H9 (cell line): ENCODE data around the gene NKAIN1. TPM values are rescaled to one million over a fixed set of nuclear protein-coding genes. Genes with fewer than 3 reads are reported as not detected.

ENCODE experiments used
- DNase-seq: peaks from one replicate; pipeline ENCODE4 v3.0.0-alpha.2; 2017
- H2AFZ ChIP-seq: one replicate; pipeline ENCODE4 v1.6.1; 2013; ENCODE audit warnings: mild to moderate bottlenecking, low read length, control low read depth, moderate library complexity
- H2AK5ac ChIP-seq: 2 replicates; pipeline ENCODE4 v1.6.1; 2013; ENCODE audit warnings: low read length, control low read depth, mixed read lengths; ENCODE audit not compliant: insufficient read length
- H2BK120ac ChIP-seq: one replicate; pipeline ENCODE4 v1.6.1; 2013; ENCODE audit warnings: low read depth, mild to moderate bottlenecking, low read length, control low read depth, inconsistent platforms; ENCODE audit not compliant: poor library complexity, severe bottlenecking
- H2BK12ac ChIP-seq: 2 replicates; pipeline ENCODE4 v1.6.1; 2013; ENCODE audit warnings: low read length, control low read depth, mixed read lengths, low read depth; ENCODE audit not compliant: insufficient read length
- H2BK15ac ChIP-seq: 2 replicates; pipeline ENCODE4 v1.6.1; 2013; ENCODE audit warnings: low read depth, low read length, control low read depth
- H2BK20ac ChIP-seq: one replicate; pipeline ENCODE4 v1.6.1; 2013; ENCODE audit warnings: low read depth, mild to moderate bottlenecking, low read length, control low read depth, inconsistent platforms; ENCODE audit not compliant: poor library complexity, severe bottlenecking
- H2BK5ac ChIP-seq: 2 replicates; pipeline ENCODE4 v1.6.1; 2013; ENCODE audit warnings: low read length, control low read depth, mixed read lengths; ENCODE audit not compliant: insufficient read length
- H3K14ac ChIP-seq: 2 replicates; pipeline ENCODE4 v1.6.1; 2013; ENCODE audit warnings: low read length, control low read depth; ENCODE audit not compliant: insufficient read depth
- H3K18ac ChIP-seq: 2 replicates; pipeline ENCODE4 v1.6.1; 2013; ENCODE audit warnings: low read depth, mild to moderate bottlenecking, mixed read lengths, low read length, control low read depth; ENCODE audit not compliant: insufficient read length
- H3K23ac ChIP-seq: 2 replicates; pipeline ENCODE4 v1.6.1; 2013; ENCODE audit warnings: low read length, control low read depth, mixed read lengths, low read depth; ENCODE audit not compliant: insufficient read length
- H3K23me2 ChIP-seq: 2 replicates; pipeline ENCODE4 v1.6.1; 2013; ENCODE audit warnings: low read depth, mild to moderate bottlenecking, mixed read lengths, low read length, control low read depth; ENCODE audit not compliant: insufficient read length, poor library complexity, severe bottlenecking
- H3K27ac ChIP-seq: 2 replicates; pipeline ENCODE4 v1.5.1; 2013; ENCODE audit warnings: low read length, control low read depth, mixed read lengths, low read depth; ENCODE audit not compliant: insufficient read length
- H3K27me3 ChIP-seq: 2 replicates; pipeline ENCODE4 v1.6.1; 2013; ENCODE audit warnings: low read length, control low read depth, inconsistent platforms; ENCODE audit not compliant: insufficient read depth
- H3K4ac ChIP-seq: 2 replicates; pipeline ENCODE4 v1.6.1; 2013; ENCODE audit warnings: low read depth, mild to moderate bottlenecking, control low read depth, inconsistent platforms, low read length, moderate library complexity
- H3K4me1 ChIP-seq: 2 replicates; pipeline ENCODE4 v1.6.1; 2013; ENCODE audit warnings: low read length, control low read depth, inconsistent platforms; ENCODE audit not compliant: insufficient read depth
- H3K4me2 ChIP-seq: 2 replicates; pipeline ENCODE4 v1.6.1; 2013; ENCODE audit warnings: low read length, control low read depth, mixed read lengths; ENCODE audit not compliant: insufficient read length, insufficient read depth
- H3K56ac ChIP-seq: 2 replicates; pipeline ENCODE4 v1.6.1; 2013; ENCODE audit warnings: low read depth, mild to moderate bottlenecking, mixed read lengths, low read length, control low read depth; ENCODE audit not compliant: insufficient read length
- H3K79me1 ChIP-seq: 2 replicates; pipeline ENCODE4 v1.6.1; 2013; ENCODE audit warnings: low read depth, mild to moderate bottlenecking, moderate library complexity, low read length, control low read depth, inconsistent platforms; ENCODE audit not compliant: insufficient read depth, poor library complexity, severe bottlenecking
- H3K79me2 ChIP-seq: 2 replicates; pipeline ENCODE4 v1.6.1; 2013; ENCODE audit warnings: low read length, control low read depth, inconsistent platforms; ENCODE audit not compliant: insufficient read depth
- H3K9ac ChIP-seq: 2 replicates; pipeline ENCODE4 v1.6.1; 2013; ENCODE audit warnings: low read length, control low read depth, mixed read lengths; ENCODE audit not compliant: insufficient read length; ENCODE audit errors: extremely low read depth
- H3K9me3 ChIP-seq: one replicate; pipeline ENCODE4 v1.6.1; 2013; ENCODE audit warnings: low read depth, low read length, inconsistent platforms; ENCODE audit not compliant: control insufficient read depth
- H3T11ph ChIP-seq: one replicate; pipeline ENCODE4 v1.6.1; 2013; ENCODE audit warnings: mild to moderate bottlenecking, low read length, control low read depth, inconsistent platforms
- H4K20me1 ChIP-seq: one replicate; pipeline ENCODE4 v1.6.1; 2013; ENCODE audit not compliant: control insufficient read depth, insufficient read length, insufficient read depth
- H4K5ac ChIP-seq: 2 replicates; pipeline ENCODE4 v1.6.1; 2013; ENCODE audit warnings: low read depth, mild to moderate bottlenecking, mixed read lengths, low read length, control low read depth; ENCODE audit not compliant: insufficient read length
- H4K8ac ChIP-seq: replicated peaks from 2 replicates; pipeline ENCODE4 v1.6.1; 2013; ENCODE audit warnings: low read length, control low read depth, mixed read lengths, low read depth; ENCODE audit not compliant: insufficient read length
- H4K91ac ChIP-seq: 2 replicates; pipeline ENCODE4 v1.6.1; 2013; ENCODE audit warnings: low read depth, mild to moderate bottlenecking, moderate library complexity, mixed read lengths, low read length, control low read depth; ENCODE audit not compliant: insufficient read length
- H3K27ac Mint-ChIP-seq, 3 experiments: 2 replicates in 2 of 3; 3 replicates in 1 of 3; pipeline ENCODE4 v1.8.0; 2020 to 2021; ENCODE audit warnings: mixed read lengths in 3 of 3, mild to moderate bottlenecking in 1 of 3, moderate library complexity in 1 of 3
- H3K27me3 Mint-ChIP-seq: 2 replicates; pipeline ENCODE4 v1.8.0; 2021; ENCODE audit warnings: low read depth, mild to moderate bottlenecking, moderate library complexity, mixed read lengths
- H3K36me3 Mint-ChIP-seq, 3 experiments: 2 replicates in 2 of 3; 3 replicates in 1 of 3; pipeline ENCODE4 v1.8.0; 2020 to 2021; ENCODE audit warnings: low read depth in 3 of 3, mixed read lengths in 3 of 3; ENCODE audit not compliant: insufficient read depth in 1 of 3
- H3K4me1 Mint-ChIP-seq, 2 experiments: 2 replicates each; pipeline ENCODE4 v1.8.0; 2020; ENCODE audit warnings: mixed read lengths in 2 of 2
- H3K4me3 Mint-ChIP-seq, 2 experiments: 2 replicates in 1 of 2; 3 replicates in 1 of 2; pipeline ENCODE4 v1.8.0; 2020 to 2021; ENCODE audit warnings: mild to moderate bottlenecking in 2 of 2, mixed read lengths in 2 of 2, moderate library complexity in 1 of 2
- H3K9me3 Mint-ChIP-seq, 2 experiments: 2 replicates in 1 of 2; 3 replicates in 1 of 2; pipeline ENCODE4 v1.8.0; 2020; ENCODE audit warnings: mild to moderate bottlenecking in 2 of 2, mixed read lengths in 2 of 2, moderate library complexity in 1 of 2
- CTCF ChIP-seq: fragments of 200-600 bp; sonication (generic); conservative IDR thresholded peaks from 3 replicates; pipeline ENCODE4 v1.8.0; 2021; ENCODE audit warnings: antibody characterized with exemption, mild to moderate bottlenecking
- WGBS: extraction: QIAGEN DNeasy Blood & Tissue Kit; methylation state at CpG from one replicate; pipeline ENCODE4 v1.1.7; 2013; ENCODE audit warnings: missing lambda C conversion rate, low lambda C conversion rate, mixed read lengths; ENCODE audit not compliant: insufficient read length; ENCODE audit errors: extremely low coverage; 5-methylcytosine and 5-hydroxymethylcytosine counted together
- total RNA-seq: library from RNA; stranded (reverse); gene quantifications from 2 replicates; pipeline ENCODE4 v1.2.1, GENCODE V29; 2021

NKAIN1 gene
- total RNA-seq, 1 experiment from 2014 or later: 25.6 TPM

- DNase-seq: no peak
- no peak overlapping the region for H3K27ac Mint-ChIP-seq
- no peak overlapping the region for H3K4ac ChIP-seq
- no peak overlapping the region for H2BK120ac ChIP-seq
- H3K9me3 ChIP-seq: no peaks in the 10 kb centered on the region
- H3K27ac ChIP-seq: no peak overlapping the region
- H2BK15ac ChIP-seq: no peak overlapping the region
- TF ChIP-seq CTCF: no peak
- H4K20me1 ChIP-seq: no peaks in the 10 kb centered on the region
- no peak overlapping the region for H2BK12ac ChIP-seq
- H3K23ac ChIP-seq: no peak overlapping the region
- no CpG with 5 or more reads among the region's 5 CpGs for WGBS
- H4K8ac ChIP-seq: no peak overlapping the region
- no peak overlapping the region for H4K5ac ChIP-seq
- H3T11ph ChIP-seq: no peak overlapping the region
- H3K4me1 Mint-ChIP-seq: no peaks in the 10 kb centered on the region
- H2BK5ac ChIP-seq: no peak overlapping the region
- no peaks in the 10 kb centered on the region; the same call in 1 of the 2 replicates for H3K27me3 Mint-ChIP-seq
- H3K4me2 ChIP-seq: no peak overlapping the region
- H2BK20ac ChIP-seq: no peak overlapping the region
- no peaks in the 10 kb centered on the region; the same call in 1 of the 2 replicates for H3K79me2 ChIP-seq
- no peaks in the 10 kb centered on the region for H3K27me3 ChIP-seq
- H3K79me1 ChIP-seq: no peaks in the 10 kb centered on the region
- no peaks in the 10 kb centered on the region for H3K9me3 Mint-ChIP-seq
- H3K56ac ChIP-seq: no peak overlapping the region
- H2AK5ac ChIP-seq: no peak overlapping the region
- H2AFZ ChIP-seq: no peak overlapping the region
- no peaks in the 10 kb centered on the region for H3K4me1 ChIP-seq
- H3K14ac ChIP-seq: no peak overlapping the region; the same call in 1 of the 2 replicates
- peaks cover 3% of the 10 kb centered on the region for H3K23me2 ChIP-seq
- H3K36me3 Mint-ChIP-seq: peaks cover 0 to 2% (median 0%) of the 10 kb centered on the region in 3 experiments; a peak in 2 of 7 replicates
- no peak overlapping the region for H3K9ac ChIP-seq
- H3K18ac ChIP-seq: no peak overlapping the region
- no peak overlapping the region for H4K91ac ChIP-seq
- no peak overlapping the region for H3K4me3 Mint-ChIP-seq
Observed at GRCh38 chr1:31207569-31207968, 32.1 kb downstream of the NKAIN1 start.
